ACC112 (cell line): ENCODE results near the gene PKM.

Experiments used
- H2AFZ ChIP-seq: fragments of 200-600 bp; sonication (generic); one replicate; pipeline ENCODE4 v1.6.0; 2017; ENCODE audit warnings: antibody characterized with exemption, low read length; ENCODE audit not compliant: unreplicated experiment
- H3K27ac ChIP-seq: fragments of 200-600 bp; sonication (generic); 2 replicates; pipeline ENCODE4 v1.5.1; 2014; ENCODE audit warnings: low read depth, mild to moderate bottlenecking, antibody characterized with exemption, low read length, moderate library complexity
- H3K27me3 ChIP-seq: fragments of 200-600 bp; sonication (generic); 2 replicates; pipeline ENCODE4 v1.6.1; 2014; ENCODE audit warnings: mild to moderate bottlenecking, antibody characterized with exemption, low read length, moderate library complexity, mixed read lengths; ENCODE audit not compliant: insufficient read depth
- H3K36me3 ChIP-seq: fragments of 200-600 bp; sonication (generic); 2 replicates; pipeline ENCODE4 v1.6.1; 2016; ENCODE audit warnings: mild to moderate bottlenecking, antibody characterized with exemption, low read length, moderate library complexity, mixed read lengths; ENCODE audit not compliant: insufficient read depth
- H3K4me1 ChIP-seq: fragments of 200-600 bp; sonication (generic); one replicate; pipeline ENCODE4 v1.6.1; 2016; ENCODE audit warnings: low read length, mixed read lengths; ENCODE audit not compliant: insufficient read depth, unreplicated experiment, control insufficient read depth
- H3K4me3 ChIP-seq: fragments of 200-600 bp; sonication (generic); 2 replicates; pipeline ENCODE4 v1.5.1; 2014; ENCODE audit warnings: mild to moderate bottlenecking, low read depth, low read length
- H3K79me2 ChIP-seq: fragments of 200-600 bp; sonication (generic); one replicate; pipeline ENCODE4 v1.6.0; 2016; ENCODE audit warnings: low read length; ENCODE audit not compliant: control insufficient read depth, unreplicated experiment, insufficient read depth

PKM gene

GRCh38 chr15:72155635-72156616 lies 75.1 kb downstream of the PKM start:
- Histone ChIP-seq H3K27ac (no peak overlapping the region), H3K36me3 (no peaks in the 10 kb centered on the region), H3K4me1 (peaks cover 7% of the 10 kb centered on the region), H3K27me3 (no peaks in the 10 kb centered on the region), H2AFZ (peak overlapping the region; percentile 84), H3K4me3 (peak overlapping the region; percentile 75), H3K79me2 (no peaks in the 10 kb centered on the region)

GRCh38 chr15:72155003-72155621 lies 75.9 kb downstream of the PKM start:
- H3K4me3 ChIP-seq, result peak overlapping the region; percentile 75
- no peaks in the 10 kb centered on the region for H3K36me3 ChIP-seq
- peaks cover 7% of the 10 kb centered on the region for H3K4me1 ChIP-seq
- peak overlapping the region; percentile 84 for H2AFZ ChIP-seq
- H3K79me2 ChIP-seq, result no peaks in the 10 kb centered on the region
- H3K27ac ChIP-seq, result no peak overlapping the region
- no peaks in the 10 kb centered on the region for H3K27me3 ChIP-seq

- no peak overlapping the region for H3K4me3 ChIP-seq
- H2AFZ ChIP-seq, result no peak overlapping the region
- no peaks in the 10 kb centered on the region for H3K27me3 ChIP-seq
- no peaks in the 10 kb centered on the region for H3K36me3 ChIP-seq
- no peak overlapping the region for H3K27ac ChIP-seq
- H3K79me2 ChIP-seq, result no peaks in the 10 kb centered on the region
- peaks cover 7% of the 10 kb centered on the region for H3K4me1 ChIP-seq
Observed at GRCh38 chr15:72154316-72154715, 76.7 kb downstream of the PKM start.

- H3K27ac ChIP-seq, result no peak overlapping the region
- no peaks in the 10 kb centered on the region for H3K79me2 ChIP-seq
- peaks cover 7% of the 10 kb centered on the region for H3K4me1 ChIP-seq
- no peaks in the 10 kb centered on the region for H3K36me3 ChIP-seq
- H3K4me3 ChIP-seq, result no peak overlapping the region
- no peaks in the 10 kb centered on the region for H3K27me3 ChIP-seq
- no peak overlapping the region for H2AFZ ChIP-seq
Observed at GRCh38 chr15:72153269-72154000, 77.6 kb downstream of the PKM start.
